ENCODE measurements around the gene DCDC2B. TPM values are rescaled to one million over a fixed set of nuclear protein-coding genes. Genes with fewer than 3 reads are reported as not detected.

DCDC2B gene
- total and polyA plus RNA-seq, 2 donors from 2014 or later: not detected

DNA sequence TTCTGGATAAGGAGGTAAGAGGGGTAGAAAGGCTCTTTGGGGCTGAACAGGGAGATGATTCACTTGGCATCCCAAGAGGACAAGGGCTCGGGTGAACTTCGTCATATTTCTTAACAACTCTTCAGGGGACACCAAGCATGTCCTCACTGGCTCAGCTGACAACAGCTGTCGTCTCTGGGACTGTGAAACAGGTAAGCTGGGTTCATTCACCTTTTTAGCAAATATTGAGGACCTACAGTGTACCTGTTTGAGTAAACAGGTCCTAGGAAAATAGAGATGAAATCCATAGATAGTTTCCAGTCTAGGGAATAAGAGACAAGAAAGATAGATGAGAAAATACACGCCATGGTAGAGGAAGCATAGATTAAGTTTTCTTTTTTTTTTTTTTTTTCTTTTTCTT, 15.4 kb downstream of the DCDC2B start:
- no peak overlapping the region for H3K27ac ChIP-seq (ENCODE audit: low read depth in 2 of 2, low read length in 2 of 2)

DNA sequence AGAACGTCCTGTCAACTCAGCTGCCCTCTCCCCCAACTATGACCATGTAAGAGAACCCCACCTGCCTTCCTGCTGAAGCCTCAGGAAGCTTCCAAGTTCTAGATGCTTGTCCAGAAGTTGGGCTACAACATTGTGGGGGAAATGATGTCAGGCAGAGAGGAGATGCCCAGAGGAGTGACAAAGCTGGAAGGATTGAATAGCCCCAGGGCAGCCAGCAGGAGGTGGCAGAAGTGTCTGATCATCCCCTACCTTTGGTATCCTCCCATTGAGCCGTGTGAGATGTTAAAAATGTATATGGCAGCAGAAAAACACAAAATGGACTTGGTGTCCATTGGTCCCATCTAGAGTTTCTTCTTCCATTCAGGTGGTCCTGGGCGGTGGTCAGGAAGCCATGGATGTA, 19.9 kb downstream of the DCDC2B start:
- FAIRE-seq: no peak
- H3K4me3 ChIP-seq (ENCODE audit: low read length in 3 of 3): no peak overlapping the region
- peaks cover 2 to 37% (median 31%) of the 10 kb centered on the region in 3 donors for H3K36me3 ChIP-seq (ENCODE audit: control insufficient read depth in 2 of 3, insufficient read depth in 3 of 3, low read length in 3 of 3)

More for the DNA sequence above, 15.4 kb downstream of the DCDC2B start:
- TF ChIP-seq, protein P1, sequence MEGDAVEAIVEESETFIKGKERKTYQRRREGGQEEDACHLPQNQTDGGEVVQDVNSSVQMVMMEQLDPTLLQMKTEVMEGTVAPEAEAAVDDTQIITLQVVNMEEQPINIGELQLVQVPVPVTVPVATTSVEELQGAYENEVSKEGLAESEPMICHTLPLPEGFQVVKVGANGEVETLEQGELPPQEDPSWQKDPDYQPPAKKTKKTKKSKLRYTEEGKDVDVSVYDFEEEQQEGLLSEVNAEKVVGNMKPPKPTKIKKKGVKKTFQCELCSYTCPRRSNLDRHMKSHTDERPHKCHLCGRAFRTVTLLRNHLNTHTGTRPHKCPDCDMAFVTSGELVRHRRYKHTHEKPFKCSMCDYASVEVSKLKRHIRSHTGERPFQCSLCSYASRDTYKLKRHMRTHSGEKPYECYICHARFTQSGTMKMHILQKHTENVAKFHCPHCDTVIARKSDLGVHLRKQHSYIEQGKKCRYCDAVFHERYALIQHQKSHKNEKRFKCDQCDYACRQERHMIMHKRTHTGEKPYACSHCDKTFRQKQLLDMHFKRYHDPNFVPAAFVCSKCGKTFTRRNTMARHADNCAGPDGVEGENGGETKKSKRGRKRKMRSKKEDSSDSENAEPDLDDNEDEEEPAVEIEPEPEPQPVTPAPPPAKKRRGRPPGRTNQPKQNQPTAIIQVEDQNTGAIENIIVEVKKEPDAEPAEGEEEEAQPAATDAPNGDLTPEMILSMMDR (IDR thresholded peaks at IDR 0.05; ENCODE audit: borderline replicate concordance, extremely low read depth, insufficient read depth): no peak
- Histone ChIP-seq H3K36me3 (ENCODE audit: control insufficient read depth in 2 of 3, insufficient read depth in 3 of 3, low read length in 3 of 3) (peaks cover 4 to 29% (median 25%) of the 10 kb centered on the region in 3 donors), H3K4me3 (ENCODE audit: low read length in 3 of 3) (no peak overlapping the region), H3K27me3 (ENCODE audit: control insufficient read depth, insufficient read depth, low read length) (no peaks in the 10 kb centered on the region), H3K4me1 (ENCODE audit: control insufficient read depth in 2 of 3, insufficient read depth in 2 of 3, low read depth in 1 of 3, low read length in 3 of 3) (peaks cover 6 to 28% (median 22%) of the 10 kb centered on the region in 3 donors), H3K9me3 (ENCODE audit: control insufficient read depth in 2 of 3, insufficient read depth in 1 of 3, low read length in 3 of 3) (no peaks in the 10 kb centered on the region), H3K9ac (ENCODE audit: low read length in 3 of 3) (no peak overlapping the region)
- no peak for FAIRE-seq
- no peak for DNase-seq
- intact Hi-C loops (cut with DNase I): no loop called here

DNA sequence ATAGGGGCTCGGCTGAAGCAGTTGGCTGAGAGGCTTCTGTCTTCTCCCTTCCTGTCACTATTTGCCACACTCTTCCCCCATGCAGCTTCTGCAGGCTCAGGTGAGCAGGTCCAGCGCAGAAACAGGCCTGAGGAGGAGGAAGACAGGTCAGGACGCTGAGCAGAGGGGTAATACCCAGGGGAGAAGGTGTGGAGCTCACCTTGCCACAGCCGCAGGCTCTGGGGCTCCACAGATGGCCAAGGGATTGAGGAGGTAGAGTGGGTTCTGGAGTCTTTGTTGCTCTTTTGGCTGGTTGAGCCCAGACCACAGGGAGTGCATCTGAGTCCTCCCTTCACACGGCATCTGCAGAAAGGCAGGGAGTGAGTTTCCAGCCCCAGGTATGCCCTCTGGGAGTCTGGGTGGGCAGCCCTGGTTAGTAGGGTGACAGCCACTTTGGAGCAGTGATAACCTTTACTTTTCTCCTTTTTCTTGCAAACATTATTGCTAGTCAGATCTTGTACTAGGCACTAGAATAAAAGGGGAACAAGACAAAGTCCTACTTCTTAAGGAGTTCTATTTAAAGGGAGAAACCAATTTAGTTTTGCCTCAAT, 23.0 kb downstream of the DCDC2B start:
- intact Hi-C loops (cut with DNase I): no loop called here

More for the DNA sequence above, 19.9 kb downstream of the DCDC2B start:
- TF ChIP-seq, protein P1 (IDR thresholded peaks at IDR 0.05; ENCODE audit: borderline replicate concordance, extremely low read depth, insufficient read depth): no peak
- no peaks in the 10 kb centered on the region for H3K9me3 ChIP-seq (ENCODE audit: control insufficient read depth in 2 of 3, insufficient read depth in 1 of 3, low read length in 3 of 3)
- DNase-seq: no peak
- peaks cover 0 to 3% (median 0%) of the 10 kb centered on the region in 3 donors for H3K4me1 ChIP-seq (ENCODE audit: control insufficient read depth in 2 of 3, insufficient read depth in 2 of 3, low read depth in 1 of 3, low read length in 3 of 3)
- intact Hi-C loops (cut with DNase I): no loop called here
- H3K27ac ChIP-seq (ENCODE audit: low read depth in 2 of 2, low read length in 2 of 2): no peak overlapping the region
- no peak overlapping the region for H3K9ac ChIP-seq (ENCODE audit: low read length in 3 of 3)
- no peaks in the 10 kb centered on the region for H3K27me3 ChIP-seq (ENCODE audit: control insufficient read depth, insufficient read depth, low read length)

More for the DNA sequence above, 23.0 kb downstream of the DCDC2B start:
- TF ChIP-seq, protein P1 (IDR thresholded peaks at IDR 0.05; ENCODE audit: borderline replicate concordance, extremely low read depth, insufficient read depth): no peak
- Histone ChIP-seq H3K9ac (ENCODE audit: low read length in 3 of 3) (no peak overlapping the region), H3K36me3 (ENCODE audit: control insufficient read depth in 2 of 3, insufficient read depth in 3 of 3, low read length in 3 of 3) (peaks cover 0 to 26% (median 20%) of the 10 kb centered on the region in 3 donors), H3K27me3 (ENCODE audit: control insufficient read depth, insufficient read depth, low read length) (no peaks in the 10 kb centered on the region), H3K9me3 (ENCODE audit: control insufficient read depth in 2 of 3, insufficient read depth in 1 of 3, low read length in 3 of 3) (no peaks in the 10 kb centered on the region), H3K27ac (ENCODE audit: low read depth in 2 of 2, low read length in 2 of 2) (no peak overlapping the region), H3K4me3 (ENCODE audit: low read length in 3 of 3) (no peak overlapping the region), H3K4me1 (ENCODE audit: control insufficient read depth in 2 of 3, insufficient read depth in 2 of 3, low read depth in 1 of 3, low read length in 3 of 3) (no peaks in the 10 kb centered on the region)
- no peak for FAIRE-seq
- no peak for DNase-seq

Measured in kidney (tissue), 14 donors.